ENCODE results near the gene EIF4G2. TPM values are rescaled to one million over a fixed set of nuclear protein-coding genes. Genes with fewer than 3 reads are reported as not detected.
A peak's percentile ranks its signal among the peaks of the same experiment; 100 is the strongest.

The EIF4G2 gene
- total and polyA plus RNA-seq, 2 experiments from 2014 or later = 503 to 638 TPM

GRCh38 chr11:10856689-10857458 is 48.1 kb upstream of the EIF4G2 start:
- peak; percentile 60 for DNase-seq (ENCODE audit: low spot score)
- peak overlapping the region; percentile 67 for H3K4me3 ChIP-seq
- no peaks in the 10 kb centered on the region for H3K27me3 ChIP-seq
- H4K20me1 ChIP-seq (ENCODE audit: insufficient read depth, poor library complexity, severe bottlenecking) = no peaks in the 10 kb centered on the region
- H2AFZ ChIP-seq = peak overlapping the region; percentile 70
- H3K79me2 ChIP-seq = peaks cover 75% of the 10 kb centered on the region
- H3K36me3 ChIP-seq (replicated peaks; ENCODE audit: insufficient read depth, low read depth) = peaks cover 7% of the 10 kb centered on the region
- peak overlapping the region; percentile 95 for H3K27ac ChIP-seq
- no peaks in the 10 kb centered on the region for H3K9me3 ChIP-seq (ENCODE audit: low read depth)
- WGBS (ENCODE audit: low lambda C conversion rate, missing lambda C conversion rate) = 5% methylated on average over 17 of the region's 17 CpGs
- peak overlapping the region; percentile 88 for H3K4me2 ChIP-seq
- H3K4me1 ChIP-seq (ENCODE audit: insufficient read depth) = peaks cover 19% of the 10 kb centered on the region
- H3K9me2 ChIP-seq (replicated peaks; ENCODE audit: insufficient read depth) = no peaks in the 10 kb centered on the region
- no peak for TF ChIP-seq CTCF (IDR thresholded peaks at IDR 0.05; ENCODE audit: poor library complexity)
- no peak for TF ChIP-seq EZH2phosphoT487 (IDR thresholded peaks at IDR 0.05; ENCODE audit: low read depth, severe bottlenecking, unreplicated experiment)
- peak; percentile 30 for TF ChIP-seq EZH2 (IDR thresholded peaks at IDR 0.05; ENCODE audit: borderline replicate concordance)

- Histone ChIP-seq H3K4me1 (ENCODE audit: insufficient read depth) (peaks cover 19% of the 10 kb centered on the region), H2AFZ (no peak overlapping the region), H3K4me2 (peak overlapping the region; percentile 88), H3K9me3 (ENCODE audit: low read depth) (no peaks in the 10 kb centered on the region), H3K27ac (no peak overlapping the region), H3K9me2 (replicated peaks; ENCODE audit: insufficient read depth) (no peaks in the 10 kb centered on the region), H3K4me3 (no peak overlapping the region), H3K36me3 (replicated peaks; ENCODE audit: insufficient read depth, low read depth) (peaks cover 7% of the 10 kb centered on the region), H4K20me1 (ENCODE audit: insufficient read depth, poor library complexity, severe bottlenecking) (no peaks in the 10 kb centered on the region), H3K27me3 (no peaks in the 10 kb centered on the region), H3K79me2 (peaks cover 59% of the 10 kb centered on the region)
- WGBS (ENCODE audit: low lambda C conversion rate, missing lambda C conversion rate) = 92% methylated on average over 2 of the region's 2 CpGs
- DNase-seq (ENCODE audit: low spot score) = no peak
- TF ChIP-seq EZH2 (IDR thresholded peaks at IDR 0.05; ENCODE audit: borderline replicate concordance) (no peak), CTCF (IDR thresholded peaks at IDR 0.05; ENCODE audit: poor library complexity) (no peak), EZH2phosphoT487 (IDR thresholded peaks at IDR 0.05; ENCODE audit: low read depth, severe bottlenecking, unreplicated experiment) (no peak)
These were observed 46.6 kb upstream of the EIF4G2 start for GRCh38 chr11:10855295-10855694.

- 96% methylated on average over 3 of the region's 3 CpGs for WGBS (ENCODE audit: low lambda C conversion rate, missing lambda C conversion rate)
- H2AFZ ChIP-seq = no peak overlapping the region
- no peak for DNase-seq (ENCODE audit: low spot score)
- no peaks in the 10 kb centered on the region for H3K9me3 ChIP-seq (ENCODE audit: low read depth)
- no peaks in the 10 kb centered on the region for H3K27me3 ChIP-seq
- H3K27ac ChIP-seq = no peak overlapping the region
- H3K4me2 ChIP-seq = no peak overlapping the region
- H4K20me1 ChIP-seq (ENCODE audit: insufficient read depth, poor library complexity, severe bottlenecking) = no peaks in the 10 kb centered on the region
- no peaks in the 10 kb centered on the region for H3K9me2 ChIP-seq (replicated peaks; ENCODE audit: insufficient read depth)
- H3K4me3 ChIP-seq = no peak overlapping the region
- H3K79me2 ChIP-seq = peaks cover 10% of the 10 kb centered on the region
- TF ChIP-seq CTCF (IDR thresholded peaks at IDR 0.05; ENCODE audit: poor library complexity) = no peak
- TF ChIP-seq EZH2phosphoT487 (IDR thresholded peaks at IDR 0.05; ENCODE audit: low read depth, severe bottlenecking, unreplicated experiment) = no peak
- no peak for TF ChIP-seq EZH2 (IDR thresholded peaks at IDR 0.05; ENCODE audit: borderline replicate concordance)
- no peaks in the 10 kb centered on the region for H3K36me3 ChIP-seq (replicated peaks; ENCODE audit: insufficient read depth, low read depth)
- H3K4me1 ChIP-seq (ENCODE audit: insufficient read depth) = no peaks in the 10 kb centered on the region
These were observed 39.5 kb upstream of the EIF4G2 start for GRCh38 chr11:10847960-10848860.
